GM12892 (cell line): ENCODE results near the gene MYH1.

Source experiments
- POLR2A ChIP-seq: IDR thresholded peaks from 2 replicates; pipeline ENCODE4 v1.6.1; 2011; ENCODE audit warnings: low read depth, low read length, control low read depth
- TAF1 ChIP-seq: IDR thresholded peaks from 2 replicates; pipeline ENCODE4 v1.6.1; 2011; ENCODE audit warnings: low read depth, mild to moderate bottlenecking, control low read depth, low read length, borderline replicate concordance

DNA sequence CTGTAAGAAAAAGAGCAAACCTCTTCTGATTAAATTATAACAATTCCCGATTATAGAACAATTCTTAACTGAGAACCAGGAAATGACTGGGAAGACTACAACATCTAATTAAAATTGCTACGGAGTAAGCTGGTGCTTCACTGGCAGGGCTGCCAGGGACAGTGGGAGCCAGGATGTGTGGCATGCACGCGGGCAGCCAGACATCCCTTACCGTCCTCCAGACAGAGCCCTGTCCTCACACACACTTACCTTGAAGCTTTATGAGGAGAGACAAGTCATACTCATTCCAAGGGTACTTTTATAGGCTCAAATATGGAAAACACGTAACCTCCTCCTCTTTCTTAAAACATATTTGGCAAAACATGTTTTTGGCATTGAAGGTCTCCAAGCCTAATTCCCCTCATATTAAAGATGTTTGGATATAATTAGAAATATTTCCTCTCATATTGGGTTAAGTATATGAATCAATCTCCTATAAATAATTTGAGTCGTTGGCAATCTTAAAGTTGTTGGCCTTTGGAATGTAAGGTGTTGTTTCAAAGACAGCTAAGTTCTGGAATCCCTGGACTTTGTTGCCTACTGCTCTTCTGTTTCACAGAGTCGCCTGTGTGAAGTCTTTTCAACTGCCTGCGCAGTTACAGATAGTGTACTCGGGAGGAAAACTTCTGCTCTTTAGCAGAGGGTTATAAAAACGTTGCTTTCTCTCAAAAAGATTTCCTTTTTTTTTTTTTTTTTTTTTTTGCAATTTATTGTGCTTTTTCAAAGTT, at the start of gene MYH1:
- TF ChIP-seq TAF1 (no peak), POLR2A (no peak)
